K562 (cell line): Measurements from ENCODE around the gene TIFAB. TPM values are rescaled to one million over a fixed set of nuclear protein-coding genes. Genes with fewer than 3 reads are reported as not detected.
A peak's percentile ranks its signal among the peaks of the same experiment; 100 is the strongest.

Source experiments
- EGR1 ChIP-seq: fragments of 450-650 bp; conservative IDR thresholded peaks from 2 replicates; pipeline ENCODE4 v1.6.1; 2017; ENCODE audit warnings: mild to moderate bottlenecking
- HMG20A ChIP-seq: fragments of 450-650 bp; formaldehyde crosslinking; conservative IDR thresholded peaks from 2 replicates; pipeline ENCODE4 v1.4.0; 2020; ENCODE audit warnings: mild to moderate bottlenecking, mixed read lengths
- IRF2 ChIP-seq: sonication (generic); formaldehyde crosslinking; IDR thresholded peaks from 2 replicates; pipeline ENCODE4 v1.8.1; 2022; ENCODE audit warnings: mild to moderate bottlenecking, missing genetic modification reagents
- JUNB ChIP-seq: fragments of 450-650 bp; formaldehyde crosslinking; conservative IDR thresholded peaks from 2 replicates; pipeline ENCODE4 v1.4.0; 2020; ENCODE audit warnings: mild to moderate bottlenecking
- KLF16 ChIP-seq: IDR thresholded peaks from 2 replicates; pipeline ENCODE4 v1.6.1; 2016; ENCODE audit warnings: antibody characterized with exemption
- LEF1 ChIP-seq: fragments of 450-650 bp; IDR thresholded peaks from 2 replicates; pipeline ENCODE4 v1.6.1; 2016; ENCODE audit warnings: mild to moderate bottlenecking
- MAZ ChIP-seq, 2 experiments: fragments of 450-650 bp in 1 of 2; sonication (generic) in 1 of 2; formaldehyde crosslinking; IDR thresholded peaks in 1 of 2; conservative IDR thresholded peaks in 1 of 2; 2 replicates each; pipeline versions ENCODE4 v1.4.0 to v1.5.0; 2020; ENCODE audit warnings: mild to moderate bottlenecking in 1 of 2, missing genetic modification reagents in 1 of 2
- PTRF ChIP-seq: fragments of 450-650 bp; IDR thresholded peaks from 2 replicates; pipeline ENCODE4 v1.6.1; 2016; ENCODE audit warnings: mild to moderate bottlenecking, missing genetic modification characterization, missing compliant biosample characterization
- RBM22 ChIP-seq: fragments of 200-400 bp; formaldehyde crosslinking; IDR thresholded peaks from 2 replicates; pipeline ENCODE4 v1.6.1; 2018; ENCODE audit warnings: low read length, low read depth; ENCODE audit not compliant: poor library complexity, severe bottlenecking
- RCOR1 ChIP-seq, 2 experiments: IDR thresholded peaks; 2 replicates each; pipeline ENCODE4 v1.6.1; 2012; ENCODE audit warnings: low read depth in 2 of 2, low read length in 2 of 2, borderline replicate concordance in 1 of 2, improper control_type of control experiment in 1 of 2
- SAP30 ChIP-seq: fragments of 200-600 bp; sonication (generic); IDR thresholded peaks from 2 replicates; pipeline ENCODE4 v1.6.1; 2012; ENCODE audit warnings: borderline replicate concordance, low read depth, mild to moderate bottlenecking, moderate library complexity, low read length, control low read depth, inconsistent platforms; ENCODE audit not compliant: insufficient read depth, poor library complexity, severe bottlenecking
- SP1 ChIP-seq: sonication (generic); formaldehyde crosslinking; IDR thresholded peaks from 2 replicates; pipeline ENCODE4 v1.8.1; 2022; ENCODE audit warnings: mild to moderate bottlenecking, missing genetic modification reagents
- SRSF7 ChIP-seq: fragments of 200-400 bp; formaldehyde crosslinking; optimal IDR thresholded peaks from 2 replicates; pipeline ENCODE3; 2017; ENCODE audit warnings: mild to moderate bottlenecking, low read depth, low read length
- THRAP3 ChIP-seq: fragments of 450-650 bp; IDR thresholded peaks from 2 replicates; pipeline ENCODE4 v1.6.1; 2016; ENCODE audit warnings: mild to moderate bottlenecking, inconsistent platforms, borderline replicate concordance
- ZEB2 ChIP-seq: fragments of 450-650 bp; IDR thresholded peaks from 2 replicates; pipeline ENCODE4 v1.6.1; 2016
- ZKSCAN3 ChIP-seq: fragments of 250-450 bp; sonication (Bioruptor Pico); IDR thresholded peaks from 2 replicates; pipeline ENCODE4 v1.4.0; 2020
- ZNF232 ChIP-seq: sonication (generic); formaldehyde crosslinking; IDR thresholded peaks from 2 replicates; pipeline ENCODE4 v1.8.0; 2022; ENCODE audit warnings: mild to moderate bottlenecking, missing genetic modification reagents
- ZNF445 ChIP-seq: fragments of 250-450 bp; sonication (Bioruptor Pico); IDR thresholded peaks from 2 replicates; pipeline ENCODE4 v1.4.0; 2020; ENCODE audit warnings: low read depth, mild to moderate bottlenecking, moderate library complexity
- polyA plus RNA-seq, 8 experiments: library from polyadenylated mRNA; depleted of rRNA in 4 of 8; stranded (reverse) in 5 of 8; unstranded in 3 of 8; fragments of >200 nt; fragmentation: Nextera tagmentation in 2 of 8; fragmentation: Illumina TruSeq in 1 of 8; extraction: Ambion mirVana in 2 of 8; extraction: Trizol in 1 of 8; gene quantifications; 2 replicates each; pipeline versions ENCODE4 v1.2.1 to v1.2.3, GENCODE V29; 2011 to 2014; ENCODE audit warnings: inconsistent platforms in 1 of 8, missing spikeins in 1 of 8
- total RNA-seq, 7 experiments: library from RNA; depleted of rRNA in 6 of 7; stranded (reverse); fragments of >200 nt in 6 of 7; fragmentation: Illumina TruSeq in 2 of 7; extraction: Trizol in 2 of 7; gene quantifications; 2 replicates each; pipeline versions ENCODE4 v1.2.1 to v1.2.3, GENCODE V29; 2011 to 2021; ENCODE audit warnings: low replicate concordance in 1 of 7
- TF ChIP-seq, protein P1 (sequence below): fragments of 250-450 bp; sonication (Bioruptor Pico); IDR thresholded peaks from 2 replicates; pipeline ENCODE4 v1.5.0; 2020; ENCODE audit warnings: mild to moderate bottlenecking, borderline replicate concordance
- TF ChIP-seq, protein P2 (sequence below), 2 experiments: IDR thresholded peaks; 2 replicates each; pipeline ENCODE4 v1.6.1; 2012; ENCODE audit warnings: improper control_type of control experiment in 2 of 2, low read depth in 2 of 2, low read length in 2 of 2, borderline replicate concordance in 1 of 2
- TF ChIP-seq, protein P3 (sequence below): fragments of 200-800 bp; sonication (Bioruptor generic); IDR thresholded peaks from 2 replicates; pipeline ENCODE4 v1.6.1; 2017; ENCODE audit warnings: missing genetic modification characterization, missing compliant biosample characterization
- TF ChIP-seq, protein P4 (sequence below): IDR thresholded peaks from 2 replicates; pipeline ENCODE4 v1.6.1; 2012; ENCODE audit warnings: low read depth, low read length, improper control_type of control experiment, borderline replicate concordance

Gene TIFAB
- total and polyA plus RNA-seq, 9 of the 15 experiments (the other 6 are each of a cell fraction or from before 2014, with no cell fraction given): not detected

DNA sequence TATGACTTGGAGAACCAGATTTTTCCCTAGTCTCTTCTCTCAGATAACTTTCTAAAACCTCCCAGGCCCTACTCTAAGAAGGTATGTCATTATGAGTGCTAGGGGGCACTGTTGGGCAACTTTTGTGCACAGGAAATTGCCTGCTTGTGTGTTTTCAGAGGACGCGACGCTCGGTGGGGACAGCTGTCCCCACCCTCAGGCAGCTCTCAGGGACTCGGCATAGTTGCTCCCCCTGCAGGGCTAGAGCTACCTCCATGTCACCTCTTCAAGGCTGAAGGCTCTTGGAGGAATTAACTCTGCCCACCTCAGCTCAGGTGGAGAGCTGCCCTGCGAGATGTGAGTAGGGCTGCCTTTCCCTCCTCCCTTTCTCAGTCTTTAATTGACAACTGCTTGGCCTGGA lies 10.2 kb upstream of the TIFAB start (continued):
- TF ChIP-seq, protein P1, sequence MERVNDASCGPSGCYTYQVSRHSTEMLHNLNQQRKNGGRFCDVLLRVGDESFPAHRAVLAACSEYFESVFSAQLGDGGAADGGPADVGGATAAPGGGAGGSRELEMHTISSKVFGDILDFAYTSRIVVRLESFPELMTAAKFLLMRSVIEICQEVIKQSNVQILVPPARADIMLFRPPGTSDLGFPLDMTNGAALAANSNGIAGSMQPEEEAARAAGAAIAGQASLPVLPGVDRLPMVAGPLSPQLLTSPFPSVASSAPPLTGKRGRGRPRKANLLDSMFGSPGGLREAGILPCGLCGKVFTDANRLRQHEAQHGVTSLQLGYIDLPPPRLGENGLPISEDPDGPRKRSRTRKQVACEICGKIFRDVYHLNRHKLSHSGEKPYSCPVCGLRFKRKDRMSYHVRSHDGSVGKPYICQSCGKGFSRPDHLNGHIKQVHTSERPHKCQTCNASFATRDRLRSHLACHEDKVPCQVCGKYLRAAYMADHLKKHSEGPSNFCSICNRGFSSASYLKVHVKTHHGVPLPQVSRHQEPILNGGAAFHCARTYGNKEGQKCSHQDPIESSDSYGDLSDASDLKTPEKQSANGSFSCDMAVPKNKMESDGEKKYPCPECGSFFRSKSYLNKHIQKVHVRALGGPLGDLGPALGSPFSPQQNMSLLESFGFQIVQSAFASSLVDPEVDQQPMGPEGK (CRISPR knock-in tag): no peak
- TF ChIP-seq LEF1 (no peak), EGR1 (no peak), SRSF7 (no peak), SAP30 (no peak), ZEB2 (0 out of 2 replicates have a peak, but pooled peaks have one; percentile 20), ZNF445 (no peak), HMG20A (no peak), THRAP3 (no peak), MAZ (CRISPR knock-in tag; conservative IDR thresholded peaks at IDR 0.05 in 1 of 2, IDR thresholded peaks at IDR 0.05 in 1 of 2) (peak in 1 of 2 experiments; percentile 79; a peak in 2 of 4 replicates), RCOR1 (IDR thresholded peaks at IDR 0.05; ENCODE audit: borderline replicate concordance in 1 of 2, low read depth in 2 of 2, low read length in 2 of 2) (0 out of 4 replicates have a peak, but pooled peaks of 1 of the 2 experiments have one; percentile 27), KLF16 (0 out of 2 replicates have a peak, but pooled peaks have one; percentile 35), ZNF232 (CRISPR knock-in tag) (no peak), JUNB (CRISPR knock-in tag) (no peak), IRF2 (CRISPR knock-in tag) (no peak), RBM22 (no peak), PTRF (tag) (no peak), SP1 (CRISPR knock-in tag) (no peak), ZKSCAN3 (CRISPR knock-in tag) (no peak)
- TF ChIP-seq, protein P2, sequence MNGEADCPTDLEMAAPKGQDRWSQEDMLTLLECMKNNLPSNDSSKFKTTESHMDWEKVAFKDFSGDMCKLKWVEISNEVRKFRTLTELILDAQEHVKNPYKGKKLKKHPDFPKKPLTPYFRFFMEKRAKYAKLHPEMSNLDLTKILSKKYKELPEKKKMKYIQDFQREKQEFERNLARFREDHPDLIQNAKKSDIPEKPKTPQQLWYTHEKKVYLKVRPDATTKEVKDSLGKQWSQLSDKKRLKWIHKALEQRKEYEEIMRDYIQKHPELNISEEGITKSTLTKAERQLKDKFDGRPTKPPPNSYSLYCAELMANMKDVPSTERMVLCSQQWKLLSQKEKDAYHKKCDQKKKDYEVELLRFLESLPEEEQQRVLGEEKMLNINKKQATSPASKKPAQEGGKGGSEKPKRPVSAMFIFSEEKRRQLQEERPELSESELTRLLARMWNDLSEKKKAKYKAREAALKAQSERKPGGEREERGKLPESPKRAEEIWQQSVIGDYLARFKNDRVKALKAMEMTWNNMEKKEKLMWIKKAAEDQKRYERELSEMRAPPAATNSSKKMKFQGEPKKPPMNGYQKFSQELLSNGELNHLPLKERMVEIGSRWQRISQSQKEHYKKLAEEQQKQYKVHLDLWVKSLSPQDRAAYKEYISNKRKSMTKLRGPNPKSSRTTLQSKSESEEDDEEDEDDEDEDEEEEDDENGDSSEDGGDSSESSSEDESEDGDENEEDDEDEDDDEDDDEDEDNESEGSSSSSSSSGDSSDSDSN (IDR thresholded peaks at IDR 0.05; ENCODE audit: borderline replicate concordance in 1 of 2, low read depth in 2 of 2, low read length in 2 of 2): 0 out of 4 replicates have a peak, but pooled peaks of 1 of the 2 experiments have one; percentile 36
- TF ChIP-seq, protein P3, sequence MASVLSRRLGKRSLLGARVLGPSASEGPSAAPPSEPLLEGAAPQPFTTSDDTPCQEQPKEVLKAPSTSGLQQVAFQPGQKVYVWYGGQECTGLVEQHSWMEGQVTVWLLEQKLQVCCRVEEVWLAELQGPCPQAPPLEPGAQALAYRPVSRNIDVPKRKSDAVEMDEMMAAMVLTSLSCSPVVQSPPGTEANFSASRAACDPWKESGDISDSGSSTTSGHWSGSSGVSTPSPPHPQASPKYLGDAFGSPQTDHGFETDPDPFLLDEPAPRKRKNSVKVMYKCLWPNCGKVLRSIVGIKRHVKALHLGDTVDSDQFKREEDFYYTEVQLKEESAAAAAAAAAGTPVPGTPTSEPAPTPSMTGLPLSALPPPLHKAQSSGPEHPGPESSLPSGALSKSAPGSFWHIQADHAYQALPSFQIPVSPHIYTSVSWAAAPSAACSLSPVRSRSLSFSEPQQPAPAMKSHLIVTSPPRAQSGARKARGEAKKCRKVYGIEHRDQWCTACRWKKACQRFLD (CRISPR knock-in tag): no peak
- TF ChIP-seq, protein P4, sequence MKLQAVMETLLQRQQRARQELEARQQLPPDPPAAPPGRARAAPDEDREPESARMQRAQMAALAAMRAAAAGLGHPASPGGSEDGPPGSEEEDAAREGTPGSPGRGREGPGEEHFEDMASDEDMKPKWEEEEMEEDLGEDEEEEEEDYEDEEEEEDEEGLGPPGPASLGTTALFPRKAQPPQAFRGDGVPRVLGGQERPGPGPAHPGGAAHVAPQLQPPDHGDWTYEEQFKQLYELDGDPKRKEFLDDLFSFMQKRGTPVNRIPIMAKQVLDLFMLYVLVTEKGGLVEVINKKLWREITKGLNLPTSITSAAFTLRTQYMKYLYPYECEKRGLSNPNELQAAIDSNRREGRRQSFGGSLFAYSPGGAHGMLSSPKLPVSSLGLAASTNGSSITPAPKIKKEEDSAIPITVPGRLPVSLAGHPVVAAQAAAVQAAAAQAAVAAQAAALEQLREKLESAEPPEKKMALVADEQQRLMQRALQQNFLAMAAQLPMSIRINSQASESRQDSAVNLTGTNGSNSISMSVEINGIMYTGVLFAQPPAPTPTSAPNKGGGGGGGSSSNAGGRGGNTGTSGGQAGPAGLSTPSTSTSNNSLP: no peak
